K562 (cell line): ENCODE results near the gene TPM4. TPM values are rescaled to one million over a fixed set of nuclear protein-coding genes. Genes with fewer than 3 reads are reported as not detected.
A peak's percentile ranks its signal among the peaks of the same experiment; 100 is the strongest.

Experiments
- ARID2 ChIP-seq: fragments of 450-650 bp; IDR thresholded peaks from 2 replicates; pipeline ENCODE4 v1.6.1; 2017; ENCODE audit warnings: antibody characterized with exemption, mild to moderate bottlenecking
- DDX20 ChIP-seq: fragments of 450-650 bp; IDR thresholded peaks from 2 replicates; pipeline ENCODE4 v1.6.1; 2016; ENCODE audit warnings: missing genetic modification characterization, low read depth, mild to moderate bottlenecking, missing compliant biosample characterization, moderate library complexity
- ERF ChIP-seq: fragments of 450-650 bp; formaldehyde crosslinking; IDR thresholded peaks from 2 replicates; pipeline ENCODE4 v1.4.0; 2020; ENCODE audit warnings: mild to moderate bottlenecking, mixed read lengths
- POLR2G ChIP-seq: fragments of 200-400 bp; formaldehyde crosslinking; IDR thresholded peaks from 2 replicates; pipeline ENCODE4 v1.6.1; 2017; ENCODE audit warnings: low read depth, mild to moderate bottlenecking, antibody characterized with exemption, low read length, moderate library complexity
- SMAD4 ChIP-seq: fragments of 250-450 bp; sonication (Bioruptor Pico); conservative IDR thresholded peaks from 2 replicates; pipeline ENCODE4 v1.8.0; 2021; ENCODE audit warnings: inconsistent platforms, mild to moderate bottlenecking, moderate library complexity
- TAF1 ChIP-seq: IDR thresholded peaks from 2 replicates; pipeline ENCODE4 v1.6.1; 2011; ENCODE audit warnings: mild to moderate bottlenecking, low read length, moderate library complexity; ENCODE audit not compliant: insufficient read depth, control insufficient read depth, severe bottlenecking; ENCODE audit errors: extremely low read depth
- XRCC5 ChIP-seq: fragments of 200-400 bp; formaldehyde crosslinking; IDR thresholded peaks from 2 replicates; pipeline ENCODE4 v1.6.1; 2017; ENCODE audit warnings: low read depth, mild to moderate bottlenecking, low read length
- ZSCAN32 ChIP-seq: fragments of 450-650 bp; formaldehyde crosslinking; IDR thresholded peaks from 2 replicates; pipeline ENCODE4 v1.4.0; 2020; ENCODE audit warnings: mild to moderate bottlenecking, moderate library complexity
- polyA plus RNA-seq, 8 experiments: library from polyadenylated mRNA; depleted of rRNA in 4 of 8; stranded (reverse) in 5 of 8; unstranded in 3 of 8; fragments of >200 nt; fragmentation: Nextera tagmentation in 2 of 8; fragmentation: Illumina TruSeq in 1 of 8; extraction: Ambion mirVana in 2 of 8; extraction: Trizol in 1 of 8; gene quantifications; 2 replicates each; pipeline versions ENCODE4 v1.2.1 to v1.2.3, GENCODE V29; 2011 to 2014; ENCODE audit warnings: inconsistent platforms in 1 of 8, missing spikeins in 1 of 8
- total RNA-seq, 7 experiments: library from RNA; depleted of rRNA in 6 of 7; stranded (reverse); fragments of >200 nt in 6 of 7; fragmentation: Illumina TruSeq in 2 of 7; extraction: Trizol in 2 of 7; gene quantifications; 2 replicates each; pipeline versions ENCODE4 v1.2.1 to v1.2.3, GENCODE V29; 2011 to 2021; ENCODE audit warnings: low replicate concordance in 1 of 7
- TF ChIP-seq, protein P1 (sequence below): sonication (generic); formaldehyde crosslinking; IDR thresholded peaks from 2 replicates; pipeline ENCODE4 v1.8.0; 2022; ENCODE audit warnings: mild to moderate bottlenecking, missing genetic modification reagents
- TF ChIP-seq, protein P2 (sequence below), 2 experiments: fragments of 450-650 bp; formaldehyde crosslinking in 1 of 2; IDR thresholded peaks; 2 replicates each; pipeline versions ENCODE4 v1.4.0 to v1.6.1; 2014 to 2020; ENCODE audit warnings: mild to moderate bottlenecking in 2 of 2, borderline replicate concordance in 1 of 2, low read depth in 1 of 2
- TF ChIP-seq, protein P3 (sequence below): IDR thresholded peaks from 2 replicates; pipeline ENCODE4 v1.6.1; 2011; ENCODE audit not compliant: insufficient read length; ENCODE audit errors: extremely low read depth
- TF ChIP-seq, protein P4 (sequence below): fragments of 250-450 bp; sonication (Bioruptor Pico); IDR thresholded peaks from 2 replicates; pipeline ENCODE4 v1.8.0; 2021; ENCODE audit warnings: moderate library complexity, mild to moderate bottlenecking, inconsistent platforms

Gene TPM4
- total and polyA plus RNA-seq, 9 of the 15 experiments (the other 6 are each of a cell fraction or from before 2014, with no cell fraction given): 28.1 to 111 (median 77.4) TPM

DNA sequence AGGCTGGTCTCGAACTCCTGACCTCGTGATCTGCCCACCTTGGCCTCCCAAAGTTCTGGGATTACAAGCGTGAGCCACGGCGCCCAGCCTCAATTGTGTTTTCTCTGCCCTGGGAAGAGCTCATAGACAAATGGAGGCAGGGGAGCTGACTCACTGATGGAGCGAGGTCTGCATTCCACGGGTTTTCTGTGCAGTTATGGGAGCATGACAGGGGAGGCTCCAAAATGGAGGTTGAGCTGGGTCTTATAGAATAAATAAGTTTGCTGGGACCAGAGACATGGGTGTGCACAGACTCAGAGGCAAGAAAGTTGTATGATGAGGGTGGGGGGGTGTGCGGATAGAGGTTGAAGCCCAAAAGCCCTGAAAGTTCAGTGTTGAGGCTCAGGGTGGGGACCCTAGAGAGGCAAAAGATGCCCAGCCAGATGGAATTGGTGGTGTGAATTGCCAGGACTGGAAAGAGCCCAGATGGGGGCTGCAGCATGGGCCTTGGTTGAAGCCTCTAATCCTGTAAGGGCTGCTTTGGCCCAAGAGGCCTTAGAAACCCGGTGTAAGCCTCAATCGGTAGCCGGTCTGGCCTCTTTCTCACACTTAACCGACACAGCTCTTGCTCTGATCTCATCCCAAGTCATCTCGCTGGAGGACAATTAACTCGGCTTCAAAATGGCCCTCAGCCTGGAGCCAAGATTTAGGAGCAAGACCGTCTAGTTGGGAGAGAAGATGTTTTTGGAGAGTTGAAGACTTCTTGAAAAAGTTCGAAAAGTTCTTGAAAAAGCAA, 1.9 kb downstream of the TPM4 start (continued):
- TF ChIP-seq, protein P1, sequence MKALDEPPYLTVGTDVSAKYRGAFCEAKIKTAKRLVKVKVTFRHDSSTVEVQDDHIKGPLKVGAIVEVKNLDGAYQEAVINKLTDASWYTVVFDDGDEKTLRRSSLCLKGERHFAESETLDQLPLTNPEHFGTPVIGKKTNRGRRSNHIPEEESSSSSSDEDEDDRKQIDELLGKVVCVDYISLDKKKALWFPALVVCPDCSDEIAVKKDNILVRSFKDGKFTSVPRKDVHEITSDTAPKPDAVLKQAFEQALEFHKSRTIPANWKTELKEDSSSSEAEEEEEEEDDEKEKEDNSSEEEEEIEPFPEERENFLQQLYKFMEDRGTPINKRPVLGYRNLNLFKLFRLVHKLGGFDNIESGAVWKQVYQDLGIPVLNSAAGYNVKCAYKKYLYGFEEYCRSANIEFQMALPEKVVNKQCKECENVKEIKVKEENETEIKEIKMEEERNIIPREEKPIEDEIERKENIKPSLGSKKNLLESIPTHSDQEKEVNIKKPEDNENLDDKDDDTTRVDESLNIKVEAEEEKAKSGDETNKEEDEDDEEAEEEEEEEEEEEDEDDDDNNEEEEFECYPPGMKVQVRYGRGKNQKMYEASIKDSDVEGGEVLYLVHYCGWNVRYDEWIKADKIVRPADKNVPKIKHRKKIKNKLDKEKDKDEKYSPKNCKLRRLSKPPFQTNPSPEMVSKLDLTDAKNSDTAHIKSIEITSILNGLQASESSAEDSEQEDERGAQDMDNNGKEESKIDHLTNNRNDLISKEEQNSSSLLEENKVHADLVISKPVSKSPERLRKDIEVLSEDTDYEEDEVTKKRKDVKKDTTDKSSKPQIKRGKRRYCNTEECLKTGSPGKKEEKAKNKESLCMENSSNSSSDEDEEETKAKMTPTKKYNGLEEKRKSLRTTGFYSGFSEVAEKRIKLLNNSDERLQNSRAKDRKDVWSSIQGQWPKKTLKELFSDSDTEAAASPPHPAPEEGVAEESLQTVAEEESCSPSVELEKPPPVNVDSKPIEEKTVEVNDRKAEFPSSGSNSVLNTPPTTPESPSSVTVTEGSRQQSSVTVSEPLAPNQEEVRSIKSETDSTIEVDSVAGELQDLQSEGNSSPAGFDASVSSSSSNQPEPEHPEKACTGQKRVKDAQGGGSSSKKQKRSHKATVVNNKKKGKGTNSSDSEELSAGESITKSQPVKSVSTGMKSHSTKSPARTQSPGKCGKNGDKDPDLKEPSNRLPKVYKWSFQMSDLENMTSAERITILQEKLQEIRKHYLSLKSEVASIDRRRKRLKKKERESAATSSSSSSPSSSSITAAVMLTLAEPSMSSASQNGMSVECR (CRISPR knock-in tag): 0 out of 2 replicates have a peak, but pooled peaks have one; percentile 44
- TF ChIP-seq POLR2G: 0 out of 2 replicates have a peak, but pooled peaks have one; percentile 8
- TF ChIP-seq, protein P2, sequence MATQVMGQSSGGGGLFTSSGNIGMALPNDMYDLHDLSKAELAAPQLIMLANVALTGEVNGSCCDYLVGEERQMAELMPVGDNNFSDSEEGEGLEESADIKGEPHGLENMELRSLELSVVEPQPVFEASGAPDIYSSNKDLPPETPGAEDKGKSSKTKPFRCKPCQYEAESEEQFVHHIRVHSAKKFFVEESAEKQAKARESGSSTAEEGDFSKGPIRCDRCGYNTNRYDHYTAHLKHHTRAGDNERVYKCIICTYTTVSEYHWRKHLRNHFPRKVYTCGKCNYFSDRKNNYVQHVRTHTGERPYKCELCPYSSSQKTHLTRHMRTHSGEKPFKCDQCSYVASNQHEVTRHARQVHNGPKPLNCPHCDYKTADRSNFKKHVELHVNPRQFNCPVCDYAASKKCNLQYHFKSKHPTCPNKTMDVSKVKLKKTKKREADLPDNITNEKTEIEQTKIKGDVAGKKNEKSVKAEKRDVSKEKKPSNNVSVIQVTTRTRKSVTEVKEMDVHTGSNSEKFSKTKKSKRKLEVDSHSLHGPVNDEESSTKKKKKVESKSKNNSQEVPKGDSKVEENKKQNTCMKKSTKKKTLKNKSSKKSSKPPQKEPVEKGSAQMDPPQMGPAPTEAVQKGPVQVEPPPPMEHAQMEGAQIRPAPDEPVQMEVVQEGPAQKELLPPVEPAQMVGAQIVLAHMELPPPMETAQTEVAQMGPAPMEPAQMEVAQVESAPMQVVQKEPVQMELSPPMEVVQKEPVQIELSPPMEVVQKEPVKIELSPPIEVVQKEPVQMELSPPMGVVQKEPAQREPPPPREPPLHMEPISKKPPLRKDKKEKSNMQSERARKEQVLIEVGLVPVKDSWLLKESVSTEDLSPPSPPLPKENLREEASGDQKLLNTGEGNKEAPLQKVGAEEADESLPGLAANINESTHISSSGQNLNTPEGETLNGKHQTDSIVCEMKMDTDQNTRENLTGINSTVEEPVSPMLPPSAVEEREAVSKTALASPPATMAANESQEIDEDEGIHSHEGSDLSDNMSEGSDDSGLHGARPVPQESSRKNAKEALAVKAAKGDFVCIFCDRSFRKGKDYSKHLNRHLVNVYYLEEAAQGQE (IDR thresholded peaks at IDR 0.05; ENCODE audit: borderline replicate concordance): no peak
- TF ChIP-seq, protein P2 (CRISPR knock-in tag; IDR thresholded peaks at IDR 0.05; ENCODE audit: low read depth): 0 out of 2 replicates have a peak, but pooled peaks have one; percentile 32
- no peak for TF ChIP-seq SMAD4 (CRISPR knock-in tag)
- 0 out of 2 replicates have a peak, but pooled peaks have one; percentile 16 for TF ChIP-seq ERF (CRISPR knock-in tag)
- TF ChIP-seq, protein P3, sequence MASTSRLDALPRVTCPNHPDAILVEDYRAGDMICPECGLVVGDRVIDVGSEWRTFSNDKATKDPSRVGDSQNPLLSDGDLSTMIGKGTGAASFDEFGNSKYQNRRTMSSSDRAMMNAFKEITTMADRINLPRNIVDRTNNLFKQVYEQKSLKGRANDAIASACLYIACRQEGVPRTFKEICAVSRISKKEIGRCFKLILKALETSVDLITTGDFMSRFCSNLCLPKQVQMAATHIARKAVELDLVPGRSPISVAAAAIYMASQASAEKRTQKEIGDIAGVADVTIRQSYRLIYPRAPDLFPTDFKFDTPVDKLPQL: no peak
- no peak for TF ChIP-seq ZSCAN32 (CRISPR knock-in tag)
- TF ChIP-seq, protein P4, sequence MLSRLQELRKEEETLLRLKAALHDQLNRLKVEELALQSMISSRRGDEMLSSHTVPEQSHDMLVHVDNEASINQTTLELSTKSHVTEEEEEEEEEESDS (CRISPR knock-in tag): no peak
- TF ChIP-seq ARID2: no peak
- 0 out of 2 replicates have a peak, but pooled peaks have one; percentile 9 for TF ChIP-seq DDX20 (tag)
- TF ChIP-seq TAF1: peak; percentile 10
- TF ChIP-seq XRCC5: no peak
